Memory B cell (primary cell): Measurements from ENCODE around the gene ULK4.
A peak's percentile ranks its signal among the peaks of the same experiment; 100 is the strongest.

Experiments
- ATAC-seq: fragments of 150-1000 bp; cut with Tn5 transposase; 2 replicates; pipeline ENCODE4 v1.10.0; 2021; ENCODE audit warnings: low read depth, mild to moderate bottlenecking, moderate library complexity
- DNase-seq, 2 donors: peaks; one replicate each; pipeline ENCODE4 v3.0.0; 2022; ENCODE audit warnings: low spot score in 2 of 2
- H3K27ac Mint-ChIP-seq: one replicate; pipeline ENCODE4 v1.8.0; 2022; ENCODE audit warnings: mild to moderate bottlenecking, moderate library complexity, mixed read lengths
- H3K27me3 Mint-ChIP-seq: one replicate; pipeline ENCODE4 v1.8.0; 2022; ENCODE audit warnings: mixed read lengths
- H3K36me3 Mint-ChIP-seq: one replicate; pipeline ENCODE4 v1.8.0; 2022; ENCODE audit warnings: mild to moderate bottlenecking, mixed read lengths
- H3K4me1 Mint-ChIP-seq: one replicate; pipeline ENCODE4 v1.8.0; 2022; ENCODE audit warnings: mixed read lengths
- H3K4me3 Mint-ChIP-seq: one replicate; pipeline ENCODE4 v1.8.0; 2022; ENCODE audit warnings: mild to moderate bottlenecking, moderate library complexity, mixed read lengths
- H3K9me3 Mint-ChIP-seq: one replicate; pipeline ENCODE4 v1.8.0; 2022; ENCODE audit warnings: mixed read lengths

Gene ULK4

GRCh38 chr3:41259449-41260062 lies 702.3 kb downstream of the ULK4 start:
- H3K27ac Mint-ChIP-seq, result peak overlapping the region; percentile 25
- no peaks in the 10 kb centered on the region for H3K27me3 Mint-ChIP-seq
- H3K4me1 Mint-ChIP-seq, result peaks cover 4% of the 10 kb centered on the region
- H3K4me3 Mint-ChIP-seq, result no peak overlapping the region
- ATAC-seq (no peak), DNase-seq (no peak)
- peaks cover 2% of the 10 kb centered on the region for H3K36me3 Mint-ChIP-seq
- H3K9me3 Mint-ChIP-seq, result no peaks in the 10 kb centered on the region

- Mint-ChIP-seq H3K27me3 (no peaks in the 10 kb centered on the region), H3K27ac (no peak overlapping the region), H3K4me3 (no peak overlapping the region), H3K9me3 (no peaks in the 10 kb centered on the region), H3K36me3 (peaks cover 2% of the 10 kb centered on the region), H3K4me1 (peaks cover 4% of the 10 kb centered on the region)
- ATAC-seq, result no peak
- no peak for DNase-seq
These were observed 703.6 kb downstream of the ULK4 start for GRCh38 chr3:41258239-41258800.

- Mint-ChIP-seq H3K27ac (no peak overlapping the region), H3K4me1 (peaks cover 5% of the 10 kb centered on the region), H3K27me3 (no peaks in the 10 kb centered on the region), H3K36me3 (peaks cover 4% of the 10 kb centered on the region), H3K9me3 (peaks cover 7% of the 10 kb centered on the region), H3K4me3 (no peak overlapping the region)
- DNase-seq (no peak), ATAC-seq (no peak)
These were observed 710.3 kb downstream of the ULK4 start for GRCh38 chr3:41251593-41251992.

GRCh38 chr3:41250825-41251224 lies 711.1 kb downstream of the ULK4 start:
- DNase-seq, result no peak
- no peaks in the 10 kb centered on the region for H3K27me3 Mint-ChIP-seq
- peaks cover 4% of the 10 kb centered on the region for H3K36me3 Mint-ChIP-seq
- no peak overlapping the region for H3K4me3 Mint-ChIP-seq
- H3K27ac Mint-ChIP-seq, result no peak overlapping the region
- peaks cover 5% of the 10 kb centered on the region for H3K4me1 Mint-ChIP-seq
- peaks cover 7% of the 10 kb centered on the region for H3K9me3 Mint-ChIP-seq
- no peak for ATAC-seq

GRCh38 chr3:41249318-41249717 lies 712.6 kb downstream of the ULK4 start:
- Mint-ChIP-seq H3K27me3 (no peaks in the 10 kb centered on the region), H3K27ac (no peak overlapping the region)

GRCh38 chr3:41248525-41248924 lies 713.4 kb downstream of the ULK4 start:
- no peak overlapping the region for H3K27ac Mint-ChIP-seq
- ATAC-seq, result no peak

More at GRCh38 chr3:41249318-41249717, 712.6 kb downstream of the ULK4 start:
- Mint-ChIP-seq H3K4me1 (peaks cover 5% of the 10 kb centered on the region), H3K36me3 (peaks cover 4% of the 10 kb centered on the region), H3K9me3 (peaks cover 7% of the 10 kb centered on the region), H3K4me3 (no peak overlapping the region)
- ATAC-seq, result no peak
- DNase-seq, result no peak

GRCh38 chr3:41247055-41248004 lies 714.6 kb downstream of the ULK4 start:
- no peak overlapping the region for H3K27ac Mint-ChIP-seq

More at GRCh38 chr3:41248525-41248924, 713.4 kb downstream of the ULK4 start:
- DNase-seq, result no peak
- Mint-ChIP-seq H3K36me3 (peaks cover 4% of the 10 kb centered on the region), H3K4me1 (peaks cover 5% of the 10 kb centered on the region), H3K9me3 (peaks cover 7% of the 10 kb centered on the region), H3K27me3 (no peaks in the 10 kb centered on the region), H3K4me3 (no peak overlapping the region)

GRCh38 chr3:41244620-41245336 lies 717.1 kb downstream of the ULK4 start:
- Mint-ChIP-seq H3K9me3 (no peaks in the 10 kb centered on the region), H3K36me3 (peaks cover 7% of the 10 kb centered on the region), H3K4me3 (no peak overlapping the region), H3K4me1 (peaks cover 5% of the 10 kb centered on the region), H3K27me3 (no peaks in the 10 kb centered on the region), H3K27ac (no peak overlapping the region)
- no peak for DNase-seq
- ATAC-seq, result no peak

More at GRCh38 chr3:41247055-41248004, 714.6 kb downstream of the ULK4 start:
- Mint-ChIP-seq H3K9me3 (peaks cover 1% of the 10 kb centered on the region), H3K36me3 (peaks cover 2% of the 10 kb centered on the region), H3K4me3 (no peak overlapping the region), H3K27me3 (no peaks in the 10 kb centered on the region), H3K4me1 (peaks cover 5% of the 10 kb centered on the region)
- DNase-seq, result no peak
- no peak for ATAC-seq

GRCh38 chr3:41243183-41243582 lies 718.7 kb downstream of the ULK4 start:
- Mint-ChIP-seq H3K9me3 (no peaks in the 10 kb centered on the region), H3K36me3 (peaks cover 18% of the 10 kb centered on the region), H3K27me3 (no peaks in the 10 kb centered on the region), H3K27ac (peak overlapping the region; percentile 48), H3K4me3 (no peak overlapping the region), H3K4me1 (peaks cover 5% of the 10 kb centered on the region)
- no peak for DNase-seq
- ATAC-seq, result no peak

GRCh38 chr3:41241800-41242571 lies 719.9 kb downstream of the ULK4 start:
- DNase-seq, result no peak
- Mint-ChIP-seq H3K27ac (peak overlapping the region; percentile 59), H3K4me3 (no peak overlapping the region), H3K9me3 (no peaks in the 10 kb centered on the region), H3K36me3 (peaks cover 24% of the 10 kb centered on the region), H3K4me1 (peaks cover 3% of the 10 kb centered on the region), H3K27me3 (no peaks in the 10 kb centered on the region)
- no peak for ATAC-seq

GRCh38 chr3:41241161-41241560 lies 720.7 kb downstream of the ULK4 start:
- Mint-ChIP-seq H3K4me1 (peaks cover 3% of the 10 kb centered on the region), H3K9me3 (no peaks in the 10 kb centered on the region), H3K36me3 (peaks cover 25% of the 10 kb centered on the region), H3K27me3 (no peaks in the 10 kb centered on the region), H3K4me3 (no peak overlapping the region), H3K27ac (no peak overlapping the region)
- ATAC-seq (no peak), DNase-seq (no peak)

- H3K27me3 Mint-ChIP-seq, result no peaks in the 10 kb centered on the region
- H3K9me3 Mint-ChIP-seq, result no peaks in the 10 kb centered on the region
- DNase-seq, result no peak
- no peak overlapping the region for H3K27ac Mint-ChIP-seq
- H3K4me1 Mint-ChIP-seq, result peaks cover 3% of the 10 kb centered on the region
- ATAC-seq, result no peak
- H3K4me3 Mint-ChIP-seq, result no peak overlapping the region
- H3K36me3 Mint-ChIP-seq, result peaks cover 31% of the 10 kb centered on the region
These were observed 722.3 kb downstream of the ULK4 start for GRCh38 chr3:41239587-41239986.

GRCh38 chr3:41237907-41238306 lies 724.0 kb downstream of the ULK4 start:
- H3K4me3 Mint-ChIP-seq, result no peak overlapping the region
- peaks cover 3% of the 10 kb centered on the region for H3K4me1 Mint-ChIP-seq
- no peak for ATAC-seq
- no peaks in the 10 kb centered on the region for H3K27me3 Mint-ChIP-seq
- peaks cover 43% of the 10 kb centered on the region for H3K36me3 Mint-ChIP-seq
- H3K27ac Mint-ChIP-seq, result no peak overlapping the region
- no peak for DNase-seq
- H3K9me3 Mint-ChIP-seq, result no peaks in the 10 kb centered on the region
